Gastroesophageal sphincter (tissue), 3 donors: Measurements from ENCODE around the gene TPP2.

Source experiments
- EP300 ChIP-seq: sonication (generic); formaldehyde crosslinking; IDR thresholded peaks from one replicate; pipeline ENCODE4 v1.6.1; 2017; ENCODE audit warnings: antibody characterized with exemption, mild to moderate bottlenecking
- TF ChIP-seq, protein P1 (sequence below), 4 experiments: fragments of 200-600 bp in 2 of 4; fragments of 450-650 bp in 2 of 4; sonication (generic) in 1 of 4; IDR thresholded peaks; one replicate each; pipeline ENCODE4 v1.5.1; 2017 to 2019; ENCODE audit warnings: antibody characterized with exemption in 4 of 4, mild to moderate bottlenecking in 2 of 4, moderate library complexity in 2 of 4

DNA sequence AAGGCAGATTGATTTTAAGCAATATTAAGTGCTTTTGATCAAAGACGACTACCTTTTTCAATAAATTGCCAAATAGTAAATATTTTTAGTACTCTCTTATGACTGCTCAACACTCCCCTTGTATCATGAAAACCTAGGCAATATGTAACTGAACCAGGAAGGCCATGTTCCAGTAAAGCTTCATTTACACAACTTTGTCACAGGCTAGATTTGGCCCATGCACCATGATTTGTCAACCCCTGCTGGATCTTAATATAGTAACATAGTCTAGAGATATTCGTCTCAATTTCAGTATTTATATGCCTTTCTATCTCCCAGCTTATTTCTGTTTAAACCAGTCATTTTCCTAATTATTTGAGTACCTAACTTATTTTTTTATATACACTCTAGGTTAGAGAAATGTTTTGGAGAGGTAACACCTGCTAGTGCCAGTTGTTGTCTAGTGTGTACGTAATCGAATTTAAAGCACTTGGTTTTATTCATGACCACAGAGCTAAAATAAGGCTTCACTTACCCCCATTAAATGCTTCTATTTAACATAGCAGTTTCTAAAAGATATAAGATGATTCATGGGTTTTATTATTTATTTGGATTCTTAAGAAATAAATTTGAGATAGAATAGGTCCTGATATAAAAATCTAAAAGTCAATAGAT lies 21.0 kb downstream of the TPP2 start:
- TF ChIP-seq, protein P1, sequence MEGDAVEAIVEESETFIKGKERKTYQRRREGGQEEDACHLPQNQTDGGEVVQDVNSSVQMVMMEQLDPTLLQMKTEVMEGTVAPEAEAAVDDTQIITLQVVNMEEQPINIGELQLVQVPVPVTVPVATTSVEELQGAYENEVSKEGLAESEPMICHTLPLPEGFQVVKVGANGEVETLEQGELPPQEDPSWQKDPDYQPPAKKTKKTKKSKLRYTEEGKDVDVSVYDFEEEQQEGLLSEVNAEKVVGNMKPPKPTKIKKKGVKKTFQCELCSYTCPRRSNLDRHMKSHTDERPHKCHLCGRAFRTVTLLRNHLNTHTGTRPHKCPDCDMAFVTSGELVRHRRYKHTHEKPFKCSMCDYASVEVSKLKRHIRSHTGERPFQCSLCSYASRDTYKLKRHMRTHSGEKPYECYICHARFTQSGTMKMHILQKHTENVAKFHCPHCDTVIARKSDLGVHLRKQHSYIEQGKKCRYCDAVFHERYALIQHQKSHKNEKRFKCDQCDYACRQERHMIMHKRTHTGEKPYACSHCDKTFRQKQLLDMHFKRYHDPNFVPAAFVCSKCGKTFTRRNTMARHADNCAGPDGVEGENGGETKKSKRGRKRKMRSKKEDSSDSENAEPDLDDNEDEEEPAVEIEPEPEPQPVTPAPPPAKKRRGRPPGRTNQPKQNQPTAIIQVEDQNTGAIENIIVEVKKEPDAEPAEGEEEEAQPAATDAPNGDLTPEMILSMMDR (IDR thresholded peaks at IDR 0.05): no peak
- TF ChIP-seq EP300: no peak
